HG03442 (cell line): ENCODE results near the gene LAMA2.

Experiments
- ATAC-seq: cut with Tn5 transposase; IDR thresholded peaks from one replicate; pipeline ENCODE4 v1.9.1; 2021; ENCODE audit warnings: mild to moderate bottlenecking, moderate library complexity; ENCODE audit not compliant: unreplicated experiment

The LAMA2 gene

GRCh38 chr6:129208415-129209034 lies 325.6 kb downstream of the LAMA2 start:
- ATAC-seq = no peak

GRCh38 chr6:129209355-129209754 lies 326.4 kb downstream of the LAMA2 start:
- no peak for ATAC-seq

- no peak for ATAC-seq
Measured at GRCh38 chr6:129210684-129211083, 327.7 kb downstream of the LAMA2 start.

GRCh38 chr6:129211626-129212025 lies 328.7 kb downstream of the LAMA2 start:
- no peak for ATAC-seq

GRCh38 chr6:129212081-129212480 lies 329.1 kb downstream of the LAMA2 start:
- no peak for ATAC-seq

- ATAC-seq = no peak
Measured at GRCh38 chr6:129215246-129215645, 332.3 kb downstream of the LAMA2 start.

GRCh38 chr6:129215916-129216520 lies 333.1 kb downstream of the LAMA2 start:
- no peak for ATAC-seq

- no peak for ATAC-seq
Measured at GRCh38 chr6:129217701-129218100, 334.8 kb downstream of the LAMA2 start.

GRCh38 chr6:129233458-129234134 lies 350.7 kb downstream of the LAMA2 start:
- no peak for ATAC-seq

- no peak for ATAC-seq
Measured at GRCh38 chr6:129235167-129236000, 352.4 kb downstream of the LAMA2 start.

GRCh38 chr6:129236001-129236517 lies 353.1 kb downstream of the LAMA2 start:
- peak; percentile 48 for ATAC-seq

- ATAC-seq = no peak
Measured at GRCh38 chr6:129238991-129239390, 356.1 kb downstream of the LAMA2 start.

- ATAC-seq = no peak
Measured at GRCh38 chr6:129239825-129240491, 357.0 kb downstream of the LAMA2 start.

- ATAC-seq = no peak
Measured at GRCh38 chr6:129240492-129240853, 357.5 kb downstream of the LAMA2 start.

- no peak for ATAC-seq
Measured at GRCh38 chr6:129242546-129242945, 359.6 kb downstream of the LAMA2 start.

- ATAC-seq = no peak
Measured at GRCh38 chr6:129243377-129243776, 360.4 kb downstream of the LAMA2 start.

- no peak for ATAC-seq
Measured at GRCh38 chr6:129248946-129249345, 366.0 kb downstream of the LAMA2 start.

GRCh38 chr6:129251669-129252376 lies 368.9 kb downstream of the LAMA2 start:
- peak; percentile 97 for ATAC-seq

- no peak for ATAC-seq
Measured at GRCh38 chr6:129252377-129253071, 369.6 kb downstream of the LAMA2 start.
